Measurements from ENCODE around the gene METTL1. TPM values are rescaled to one million over a fixed set of nuclear protein-coding genes. Genes with fewer than 3 reads are reported as not detected.
A peak's percentile ranks its signal among the peaks of the same experiment; 100 is the strongest.

The METTL1 gene
- total and polyA plus RNA-seq, 9 of the 15 experiments (the other 6 are each of a cell fraction or from before 2014, with no cell fraction given) = 12.6 to 65.9 (median 39.2) TPM

DNA sequence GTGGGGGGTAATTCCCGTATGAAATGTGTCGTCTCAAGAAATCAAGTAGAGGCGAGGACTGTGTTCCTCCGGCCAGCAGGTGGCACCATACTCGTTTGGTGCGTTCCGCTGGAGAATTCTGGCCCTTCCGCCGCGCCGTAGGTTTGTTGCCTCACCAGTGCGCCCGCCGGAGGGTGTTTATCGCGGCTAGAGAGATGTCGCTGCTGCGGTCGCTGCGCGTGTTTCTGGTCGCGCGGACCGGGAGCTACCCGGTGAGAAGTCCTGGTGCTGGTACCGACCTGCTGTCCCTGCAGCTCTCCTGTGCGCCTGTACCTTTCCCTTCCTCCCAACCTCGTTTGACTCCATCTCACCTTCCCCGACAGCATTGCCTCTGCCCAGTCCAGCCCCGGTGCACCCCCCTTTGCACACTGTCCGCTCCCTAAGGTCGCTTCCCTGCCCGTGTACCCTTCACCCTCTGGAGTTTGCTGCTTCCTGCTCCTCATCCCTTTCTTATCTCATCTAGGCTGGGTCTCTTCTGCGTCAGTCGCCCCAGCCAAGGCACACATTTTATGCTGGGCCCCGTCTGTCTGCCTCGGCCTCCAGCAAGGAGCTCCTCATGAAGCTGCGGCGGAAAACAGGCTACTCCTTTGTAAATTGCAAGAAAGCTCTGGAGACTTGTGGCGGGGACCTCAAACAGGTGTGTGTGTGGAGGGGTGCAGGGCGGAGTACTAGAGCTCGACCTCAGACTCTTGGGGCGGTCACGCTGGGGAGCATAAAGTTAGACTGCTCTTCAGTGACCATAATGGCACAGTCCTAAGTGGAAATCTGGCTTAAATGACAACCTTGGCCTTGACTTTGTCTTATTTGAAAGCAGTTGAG is 10.9 kb upstream of the METTL1 start, which contains the start of gene TSFM (continued):
- peak; percentile 26 to 37; a peak in 1 of 4 replicates for TF ChIP-seq SIX5 (IDR thresholded peaks at IDR 0.05; ENCODE audit: borderline replicate concordance in 1 of 2, insufficient read depth in 1 of 2, low read depth in 1 of 2, low read length in 2 of 2)
- TF ChIP-seq, protein P1, sequence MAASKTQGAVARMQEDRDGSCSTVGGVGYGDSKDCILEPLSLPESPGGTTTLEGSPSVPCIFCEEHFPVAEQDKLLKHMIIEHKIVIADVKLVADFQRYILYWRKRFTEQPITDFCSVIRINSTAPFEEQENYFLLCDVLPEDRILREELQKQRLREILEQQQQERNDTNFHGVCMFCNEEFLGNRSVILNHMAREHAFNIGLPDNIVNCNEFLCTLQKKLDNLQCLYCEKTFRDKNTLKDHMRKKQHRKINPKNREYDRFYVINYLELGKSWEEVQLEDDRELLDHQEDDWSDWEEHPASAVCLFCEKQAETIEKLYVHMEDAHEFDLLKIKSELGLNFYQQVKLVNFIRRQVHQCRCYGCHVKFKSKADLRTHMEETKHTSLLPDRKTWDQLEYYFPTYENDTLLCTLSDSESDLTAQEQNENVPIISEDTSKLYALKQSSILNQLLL (CRISPR knock-in tag; IDR thresholded peaks at IDR 0.05; ENCODE audit: borderline replicate concordance) = no peak
- no peak for TF ChIP-seq ZNF449 (CRISPR knock-in tag; IDR thresholded peaks at IDR 0.05)
- no peak for TF ChIP-seq ZFP1 (CRISPR knock-in tag; IDR thresholded peaks at IDR 0.05)
- TF ChIP-seq PTTG1 (tag; IDR thresholded peaks at IDR 0.05; ENCODE audit: low read depth) = no peak
- TF ChIP-seq ZNF134 (CRISPR knock-in tag; conservative IDR thresholded peaks at IDR 0.05) = no peak
- 0 out of 2 replicates have a peak, but pooled peaks have one; percentile 36 for TF ChIP-seq ZNF239 (CRISPR knock-in tag; IDR thresholded peaks at IDR 0.05)
- no peak for TF ChIP-seq FOXJ3 (CRISPR knock-in tag; IDR thresholded peaks at IDR 0.05)
- no peak for TF ChIP-seq SLC30A9 (CRISPR knock-in tag; IDR thresholded peaks at IDR 0.05)

Data from K562 (cell line).